OCI-LY1 (cell line): ENCODE results near the gene OR4K2.

Experiments used
- H2AFZ ChIP-seq: fragments of 200-600 bp; sonication (generic), shearing (Covaris generic); 2 replicates; pipeline ENCODE4 v1.6.0; 2014; ENCODE audit warnings: antibody characterized with exemption, mild to moderate bottlenecking, low read length
- H3F3A ChIP-seq: fragments of 200-600 bp; sonication (generic), shearing (Covaris generic); 2 replicates; pipeline ENCODE4 v1.6.0; 2014; ENCODE audit warnings: mild to moderate bottlenecking, antibody characterized with exemption, low read length, moderate library complexity; ENCODE audit not compliant: insufficient read depth
- H3K27ac ChIP-seq: fragments of 200-600 bp; sonication (generic); 2 replicates; pipeline ENCODE4 v1.5.1; 2014; ENCODE audit warnings: low read length, mixed run types, mild to moderate bottlenecking, low read depth; ENCODE audit not compliant: poor library complexity, severe bottlenecking
- H3K27me3 ChIP-seq: fragments of 200-600 bp; sonication (generic); 2 replicates; pipeline ENCODE4 v1.6.0; 2014; ENCODE audit warnings: antibody characterized with exemption, mild to moderate bottlenecking, low read length, moderate library complexity; ENCODE audit not compliant: insufficient read depth
- H3K36me3 ChIP-seq: fragments of 200-600 bp; sonication (generic); 2 replicates; pipeline ENCODE4 v1.6.1; 2014; ENCODE audit warnings: mild to moderate bottlenecking, antibody characterized with exemption, low read length, moderate library complexity, mixed read lengths; ENCODE audit not compliant: insufficient read depth
- H3K4me1 ChIP-seq: fragments of 200-600 bp; sonication (generic); 2 replicates; pipeline ENCODE4 v1.5.1; 2014; ENCODE audit warnings: mild to moderate bottlenecking, low read length, moderate library complexity; ENCODE audit not compliant: insufficient read depth, severe bottlenecking
- H3K4me2 ChIP-seq: fragments of 200-600 bp; sonication (generic), shearing (Covaris generic); 2 replicates; pipeline ENCODE4 v1.6.1; 2014; ENCODE audit warnings: low read length
- H3K4me3 ChIP-seq: fragments of 200-600 bp; sonication (generic); 2 replicates; pipeline ENCODE4 v1.5.1; 2014; ENCODE audit warnings: low read length, low read depth, mild to moderate bottlenecking, mixed read lengths; ENCODE audit not compliant: poor library complexity, severe bottlenecking
- H3K79me2 ChIP-seq: fragments of 200-600 bp; shearing (Covaris generic); 2 replicates; pipeline ENCODE4 v1.6.1; 2016; ENCODE audit warnings: mixed run types, low read length, mixed read lengths; ENCODE audit not compliant: insufficient read depth
- H3K9ac ChIP-seq: fragments of 200-600 bp; sonication (generic), shearing (Covaris generic); 2 replicates; pipeline ENCODE4 v1.6.1; 2014; ENCODE audit warnings: mild to moderate bottlenecking, low read length, mixed read lengths
- H3K9me2 ChIP-seq: fragments of 200-600 bp; sonication (generic), shearing (Covaris generic); 2 replicates; pipeline ENCODE4 v1.6.1; 2014; ENCODE audit warnings: low read depth, mild to moderate bottlenecking, low read length, mixed read lengths
- H3K9me3 ChIP-seq: fragments of 200-600 bp; shearing (Covaris generic); 2 replicates; pipeline ENCODE4 v1.6.1; 2014; ENCODE audit warnings: low read length, mixed read lengths
- H4K20me1 ChIP-seq: fragments of 200-600 bp; sonication (generic), shearing (Covaris generic); 2 replicates; pipeline ENCODE4 v1.6.0; 2016; ENCODE audit warnings: mild to moderate bottlenecking, low read length; ENCODE audit not compliant: insufficient read depth
- CTCF ChIP-seq: fragments of 200-600 bp; sonication (generic), shearing (Covaris generic); IDR thresholded peaks from 2 replicates; pipeline ENCODE4 v1.5.1; 2017; ENCODE audit warnings: mild to moderate bottlenecking, antibody characterized with exemption, low read length, moderate library complexity, mixed read lengths
- EZH2 ChIP-seq: fragments of 200-600 bp; sonication (generic), shearing (Covaris generic); IDR thresholded peaks from 2 replicates; pipeline ENCODE4 v1.8.0; 2017; ENCODE audit warnings: borderline replicate concordance, mixed run types, mild to moderate bottlenecking, antibody characterized with exemption, low read length, moderate library complexity, mixed read lengths

OR4K2 gene

GRCh38 chr14:19917243-19917642, 42.3 kb downstream of the OR4K2 start:
- no peak for TF ChIP-seq EZH2
- TF ChIP-seq CTCF, result no peak
- Histone ChIP-seq H3K4me2 (no peak overlapping the region), H4K20me1 (no peaks in the 10 kb centered on the region), H3K9me2 (no peaks in the 10 kb centered on the region), H3K27me3 (no peaks in the 10 kb centered on the region), H2AFZ (no peak overlapping the region), H3K4me1 (no peaks in the 10 kb centered on the region), H3K79me2 (no peaks in the 10 kb centered on the region), H3F3A (no peaks in the 10 kb centered on the region), H3K9ac (no peak overlapping the region), H3K9me3 (no peaks in the 10 kb centered on the region), H3K4me3 (no peak overlapping the region), H3K27ac (no peak overlapping the region), H3K36me3 (no peaks in the 10 kb centered on the region)

DNA sequence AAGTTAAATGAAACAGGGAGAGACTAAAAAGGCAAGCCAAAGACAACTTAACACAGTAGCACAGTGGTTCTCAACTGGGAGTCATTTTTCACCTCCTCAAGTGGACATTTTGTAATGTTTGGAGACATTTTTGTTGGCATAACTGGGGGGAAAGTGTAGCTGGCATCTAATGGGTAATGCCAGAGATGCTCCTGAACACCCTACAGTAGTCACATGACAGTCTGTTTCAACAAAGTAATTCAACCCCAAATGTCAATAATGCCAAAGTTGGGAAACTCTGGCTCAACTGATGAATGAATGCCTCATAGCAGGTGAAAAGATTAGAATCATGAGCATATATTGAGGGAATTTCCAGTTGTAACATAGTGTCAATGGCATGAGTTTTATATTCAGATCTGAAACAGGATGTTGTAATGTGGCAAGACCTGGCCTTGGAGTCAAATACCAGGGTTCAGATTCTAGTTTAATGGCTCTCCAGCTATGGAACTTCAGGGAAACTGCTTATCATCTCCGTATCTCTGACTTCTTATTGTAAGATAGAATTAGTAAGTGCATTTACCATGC, 43.1 kb downstream of the OR4K2 start:
- H3K9ac ChIP-seq, result no peak overlapping the region
- H3K27me3 ChIP-seq, result no peaks in the 10 kb centered on the region
- H3K9me2 ChIP-seq, result no peaks in the 10 kb centered on the region
- no peaks in the 10 kb centered on the region for H3F3A ChIP-seq
- H2AFZ ChIP-seq, result no peak overlapping the region
- no peaks in the 10 kb centered on the region for H4K20me1 ChIP-seq
- H3K36me3 ChIP-seq, result no peaks in the 10 kb centered on the region
- H3K9me3 ChIP-seq, result no peaks in the 10 kb centered on the region
- H3K27ac ChIP-seq, result no peak overlapping the region
- H3K4me2 ChIP-seq, result no peak overlapping the region
- H3K4me1 ChIP-seq, result no peaks in the 10 kb centered on the region
- no peak overlapping the region for H3K4me3 ChIP-seq
- TF ChIP-seq EZH2, result no peak
- TF ChIP-seq CTCF, result no peak
- no peaks in the 10 kb centered on the region for H3K79me2 ChIP-seq

DNA sequence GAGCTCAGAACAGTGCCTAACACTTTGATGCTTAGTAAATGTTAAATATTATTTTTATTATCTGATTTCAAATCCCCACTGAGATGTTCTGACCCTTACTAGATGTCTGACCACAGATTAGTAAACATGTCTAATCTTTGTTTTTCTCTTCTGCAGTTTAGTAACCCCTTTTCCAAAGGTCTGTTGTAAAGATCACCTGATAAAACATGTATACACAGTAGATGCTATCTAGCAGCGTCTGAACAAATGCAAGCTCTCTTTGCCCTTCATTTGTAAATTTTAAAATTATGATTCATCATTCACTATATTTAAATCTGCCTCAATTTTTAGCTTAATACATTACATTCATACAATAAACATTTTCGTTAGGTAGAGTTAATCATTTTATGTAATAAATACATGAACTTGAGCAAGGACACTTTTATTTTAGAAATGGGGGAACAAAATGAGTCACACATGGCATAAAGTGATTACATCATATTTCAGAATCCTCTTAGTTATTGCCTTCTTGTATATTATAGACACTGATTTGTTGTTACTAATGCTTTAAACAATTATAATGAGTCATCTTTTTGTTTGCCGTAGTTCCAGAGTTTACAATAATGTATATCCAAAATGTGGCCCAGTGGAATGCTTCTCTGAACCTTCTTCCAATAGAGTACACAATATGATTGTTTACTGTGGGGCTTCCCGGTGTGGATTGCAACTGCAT, 43.8 kb downstream of the OR4K2 start:
- Histone ChIP-seq H3K27me3 (no peaks in the 10 kb centered on the region), H3K9ac (no peak overlapping the region), H3K9me2 (no peaks in the 10 kb centered on the region), H3K9me3 (no peaks in the 10 kb centered on the region), H3K36me3 (no peaks in the 10 kb centered on the region), H4K20me1 (no peaks in the 10 kb centered on the region), H3K4me3 (no peak overlapping the region), H3K4me2 (no peak overlapping the region), H3F3A (no peaks in the 10 kb centered on the region), H2AFZ (no peak overlapping the region), H3K79me2 (no peaks in the 10 kb centered on the region), H3K4me1 (no peaks in the 10 kb centered on the region), H3K27ac (no peak overlapping the region)
- TF ChIP-seq EZH2 (no peak), CTCF (no peak)
